SK-N-SH (cell line): ENCODE measurements around the gene FAM131A.

Source experiments
- EP300 ChIP-seq, 2 experiments: IDR thresholded peaks; 2 replicates each; pipeline versions ENCODE4 v1.4.0 to v1.6.1; 2012; ENCODE audit warnings: borderline replicate concordance in 1 of 2, low read depth in 1 of 2, low read length in 1 of 2
- FOXM1 ChIP-seq: IDR thresholded peaks from 2 replicates; pipeline ENCODE4 v1.4.0; 2012; ENCODE audit warnings: low read depth, mild to moderate bottlenecking
- MEF2A ChIP-seq: IDR thresholded peaks from 2 replicates; pipeline ENCODE4 v1.4.0; 2012; ENCODE audit warnings: low read depth, borderline replicate concordance
- RXRA ChIP-seq: IDR thresholded peaks from 2 replicates; pipeline ENCODE4 v1.4.0; 2012; ENCODE audit warnings: low read depth, mild to moderate bottlenecking, borderline replicate concordance
- SMC3 ChIP-seq: IDR thresholded peaks from 2 replicates; pipeline ENCODE4 v1.6.1; 2012; ENCODE audit warnings: low read depth, low read length, improper control_type of control experiment
- TAF1 ChIP-seq: IDR thresholded peaks from 2 replicates; pipeline ENCODE4 v1.6.1; 2012; ENCODE audit warnings: low read depth, mild to moderate bottlenecking, low read length, moderate library complexity, borderline replicate concordance
- TF ChIP-seq, protein P1 (sequence below): fragments of 200-600 bp; sonication (generic); IDR thresholded peaks from 2 replicates; pipeline ENCODE4 v1.6.1; 2017; ENCODE audit warnings: antibody characterized with exemption, mild to moderate bottlenecking, moderate library complexity

DNA sequence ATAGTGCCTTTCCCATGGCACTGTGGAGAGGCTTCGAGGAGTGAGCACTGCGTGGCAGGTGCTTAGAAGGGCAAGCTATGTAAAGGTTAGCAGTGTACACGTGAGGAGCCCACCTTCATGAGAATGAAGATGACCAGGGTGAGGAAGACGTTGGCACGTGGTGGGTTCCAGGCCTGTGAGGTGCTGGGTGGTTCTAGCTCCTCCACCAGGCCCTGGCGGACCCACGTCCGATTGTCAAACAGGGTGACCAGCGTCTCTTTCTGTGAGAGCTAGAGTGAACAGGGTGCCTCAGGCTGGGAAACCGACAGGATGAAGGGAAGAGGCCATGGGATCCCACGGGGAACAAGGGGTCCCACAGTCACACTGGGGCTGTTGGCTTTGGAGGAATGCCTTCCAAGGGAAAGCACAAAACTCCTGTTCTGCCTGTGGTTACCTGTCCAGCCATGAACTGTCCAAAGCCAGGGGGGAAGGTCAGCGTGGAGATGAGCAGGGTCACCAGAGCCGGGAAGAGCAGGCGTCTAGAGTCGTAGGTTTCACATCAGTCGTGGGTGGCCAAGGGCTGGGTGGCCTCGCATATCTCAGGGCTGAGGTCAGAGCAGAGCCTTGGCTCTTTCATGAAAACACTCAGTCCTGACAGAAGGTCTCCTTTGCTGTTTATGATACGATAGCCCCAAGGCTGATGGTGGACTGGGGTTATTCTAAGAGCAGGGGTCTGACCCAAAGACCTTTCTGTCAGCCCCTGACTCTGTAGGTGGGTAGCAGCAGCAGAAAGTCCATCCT lies 18.1 kb downstream of the FAM131A start:
- no peak for TF ChIP-seq FOXM1
- no peak for TF ChIP-seq TAF1
- TF ChIP-seq, protein P1, sequence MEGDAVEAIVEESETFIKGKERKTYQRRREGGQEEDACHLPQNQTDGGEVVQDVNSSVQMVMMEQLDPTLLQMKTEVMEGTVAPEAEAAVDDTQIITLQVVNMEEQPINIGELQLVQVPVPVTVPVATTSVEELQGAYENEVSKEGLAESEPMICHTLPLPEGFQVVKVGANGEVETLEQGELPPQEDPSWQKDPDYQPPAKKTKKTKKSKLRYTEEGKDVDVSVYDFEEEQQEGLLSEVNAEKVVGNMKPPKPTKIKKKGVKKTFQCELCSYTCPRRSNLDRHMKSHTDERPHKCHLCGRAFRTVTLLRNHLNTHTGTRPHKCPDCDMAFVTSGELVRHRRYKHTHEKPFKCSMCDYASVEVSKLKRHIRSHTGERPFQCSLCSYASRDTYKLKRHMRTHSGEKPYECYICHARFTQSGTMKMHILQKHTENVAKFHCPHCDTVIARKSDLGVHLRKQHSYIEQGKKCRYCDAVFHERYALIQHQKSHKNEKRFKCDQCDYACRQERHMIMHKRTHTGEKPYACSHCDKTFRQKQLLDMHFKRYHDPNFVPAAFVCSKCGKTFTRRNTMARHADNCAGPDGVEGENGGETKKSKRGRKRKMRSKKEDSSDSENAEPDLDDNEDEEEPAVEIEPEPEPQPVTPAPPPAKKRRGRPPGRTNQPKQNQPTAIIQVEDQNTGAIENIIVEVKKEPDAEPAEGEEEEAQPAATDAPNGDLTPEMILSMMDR: no peak
- TF ChIP-seq SMC3: no peak
- no peak for TF ChIP-seq MEF2A
- no peak for TF ChIP-seq EP300 (IDR thresholded peaks at IDR 0.05; ENCODE audit: borderline replicate concordance in 1 of 2, low read depth in 1 of 2, low read length in 1 of 2)
- no peak for TF ChIP-seq RXRA
